HL-60 (cell line): ENCODE measurements around the gene CES5A.

Experiments
- DNase-seq, 2 experiments: peaks; one replicate each; pipeline ENCODE4 v3.0.0-alpha.2; 2010 to 2020; ENCODE audit warnings: low read depth in 1 of 2, low spot score in 1 of 2
- H3K27ac ChIP-seq: fragments of 250-450 bp; sonication (Bioruptor Pico); replicated peaks from 2 replicates; pipeline ENCODE4 v1.5.1; 2020; ENCODE audit warnings: mild to moderate bottlenecking, moderate library complexity
- H3K27me3 ChIP-seq: fragments of 250-450 bp; sonication (Bioruptor Pico); 2 replicates; pipeline ENCODE4 v1.5.1; 2021; ENCODE audit warnings: mild to moderate bottlenecking, moderate library complexity; ENCODE audit not compliant: insufficient read depth, poor library complexity, severe bottlenecking
- H3K4me3 ChIP-seq: replicated peaks from 2 replicates; pipeline ENCODE4 v1.5.1; 2011; ENCODE audit warnings: mild to moderate bottlenecking, control low read depth, low read length; ENCODE audit not compliant: insufficient read depth
- CTCF ChIP-seq: IDR thresholded peaks from one replicate; pipeline ENCODE4 v1.5.1; 2011; ENCODE audit warnings: low read length, control low read depth, inconsistent platforms; ENCODE audit not compliant: insufficient read depth
- GABPA ChIP-seq: IDR thresholded peaks from 2 replicates; pipeline ENCODE4 v1.6.1; 2012; ENCODE audit warnings: low read depth
- POLR2AphosphoS5 ChIP-seq: IDR thresholded peaks from 2 replicates; pipeline ENCODE4 v1.6.1; 2012; ENCODE audit warnings: low read depth
- REST ChIP-seq: IDR thresholded peaks from 2 replicates; pipeline ENCODE4 v1.6.1; 2012; ENCODE audit warnings: low read depth; ENCODE audit not compliant: insufficient replicate concordance
- SPI1 ChIP-seq: IDR thresholded peaks from 2 replicates; pipeline ENCODE4 v1.6.1; 2012; ENCODE audit warnings: low read depth, mild to moderate bottlenecking, borderline replicate concordance

Gene CES5A

GRCh38 chr16:55898592-55898991 lies 23.4 kb upstream of the CES5A start:
- DNase-seq, result no peak
- no peaks in the 10 kb centered on the region for H3K27me3 ChIP-seq
- no peak overlapping the region for H3K27ac ChIP-seq
- no peak overlapping the region for H3K4me3 ChIP-seq
- TF ChIP-seq REST (no peak), POLR2AphosphoS5 (no peak)

GRCh38 chr16:55892821-55893220 lies 17.6 kb upstream of the CES5A start:
- H3K27me3 ChIP-seq, result no peaks in the 10 kb centered on the region
- no peak overlapping the region for H3K27ac ChIP-seq
- DNase-seq, result no peak
- TF ChIP-seq SPI1 (no peak), CTCF (no peak), REST (no peak), GABPA (no peak), POLR2AphosphoS5 (no peak)
- no peak overlapping the region for H3K4me3 ChIP-seq

- H3K4me3 ChIP-seq, result no peak overlapping the region
- DNase-seq, result no peak
- H3K27me3 ChIP-seq, result no peaks in the 10 kb centered on the region
- no peak overlapping the region for H3K27ac ChIP-seq
- TF ChIP-seq REST, result no peak
- no peak for TF ChIP-seq POLR2AphosphoS5
- no peak for TF ChIP-seq GABPA
- no peak for TF ChIP-seq SPI1
- TF ChIP-seq CTCF, result no peak
These were observed 14.3 kb upstream of the CES5A start for GRCh38 chr16:55889518-55889917.

- TF ChIP-seq CTCF, result no peak
- no peak for TF ChIP-seq REST
- TF ChIP-seq SPI1, result no peak
- TF ChIP-seq GABPA, result no peak
- TF ChIP-seq POLR2AphosphoS5, result no peak
- no peak for DNase-seq
- no peak overlapping the region for H3K4me3 ChIP-seq
- H3K27ac ChIP-seq, result no peak overlapping the region
- H3K27me3 ChIP-seq, result no peaks in the 10 kb centered on the region
These were observed 13.4 kb upstream of the CES5A start for GRCh38 chr16:55888546-55888945.
